C4-2B (cell line): Measurements from ENCODE around the gene P3H2.

Experiments
- ZFX ChIP-seq: fragments of 450-650 bp; IDR thresholded peaks from 2 replicates; pipeline ENCODE4 v1.6.1; 2017
- TF ChIP-seq, protein P1 (sequence below): fragments of 450-650 bp; conservative IDR thresholded peaks from 2 replicates; pipeline ENCODE4 v1.5.1; 2017; ENCODE audit warnings: mild to moderate bottlenecking

DNA sequence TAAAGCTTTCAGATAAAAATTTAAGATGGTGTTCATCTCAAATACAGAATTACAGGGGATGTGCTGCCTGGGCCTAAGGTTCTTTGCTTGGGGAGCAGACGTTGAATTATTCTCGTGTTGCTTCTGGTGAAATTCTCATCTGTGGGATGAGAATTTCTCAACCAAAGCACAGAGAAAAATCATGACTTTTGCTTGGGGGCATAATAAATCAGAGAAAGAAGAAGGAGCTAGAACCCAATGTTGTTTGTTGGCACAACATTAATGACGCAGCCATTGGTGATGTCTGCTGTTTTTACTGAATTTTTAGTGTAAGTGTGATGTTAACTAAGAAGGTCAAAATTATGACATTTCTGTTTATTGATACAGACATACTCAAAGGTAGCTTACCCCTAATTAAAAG is 35.7 kb downstream of the P3H2 start:
- TF ChIP-seq, protein P1, sequence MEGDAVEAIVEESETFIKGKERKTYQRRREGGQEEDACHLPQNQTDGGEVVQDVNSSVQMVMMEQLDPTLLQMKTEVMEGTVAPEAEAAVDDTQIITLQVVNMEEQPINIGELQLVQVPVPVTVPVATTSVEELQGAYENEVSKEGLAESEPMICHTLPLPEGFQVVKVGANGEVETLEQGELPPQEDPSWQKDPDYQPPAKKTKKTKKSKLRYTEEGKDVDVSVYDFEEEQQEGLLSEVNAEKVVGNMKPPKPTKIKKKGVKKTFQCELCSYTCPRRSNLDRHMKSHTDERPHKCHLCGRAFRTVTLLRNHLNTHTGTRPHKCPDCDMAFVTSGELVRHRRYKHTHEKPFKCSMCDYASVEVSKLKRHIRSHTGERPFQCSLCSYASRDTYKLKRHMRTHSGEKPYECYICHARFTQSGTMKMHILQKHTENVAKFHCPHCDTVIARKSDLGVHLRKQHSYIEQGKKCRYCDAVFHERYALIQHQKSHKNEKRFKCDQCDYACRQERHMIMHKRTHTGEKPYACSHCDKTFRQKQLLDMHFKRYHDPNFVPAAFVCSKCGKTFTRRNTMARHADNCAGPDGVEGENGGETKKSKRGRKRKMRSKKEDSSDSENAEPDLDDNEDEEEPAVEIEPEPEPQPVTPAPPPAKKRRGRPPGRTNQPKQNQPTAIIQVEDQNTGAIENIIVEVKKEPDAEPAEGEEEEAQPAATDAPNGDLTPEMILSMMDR: no peak
- TF ChIP-seq ZFX: no peak
